Neural progenitor cell (in vitro differentiated cells): ENCODE data around the gene POLR2C. TPM values are rescaled to one million over a fixed set of nuclear protein-coding genes. Genes with fewer than 3 reads are reported as not detected.

Experiments
- DNase-seq: peaks from one replicate; pipeline ENCODE4 v3.0.0-alpha.2; 2016; ENCODE audit warnings: low spot score
- H2AFZ ChIP-seq: fragments of 200-600 bp; sonication (generic); replicated peaks from 2 replicates; pipeline ENCODE4 v1.6.1; 2016; ENCODE audit warnings: antibody characterized with exemption
- H3F3A ChIP-seq: fragments of 200-600 bp; sonication (generic); 2 replicates; pipeline ENCODE4 v1.6.1; 2016; ENCODE audit warnings: antibody characterized with exemption, low read depth
- H3K27ac ChIP-seq: fragments of 200-600 bp; sonication (generic); 2 replicates; pipeline ENCODE4 v1.5.1; 2016; ENCODE audit warnings: mild to moderate bottlenecking
- H3K27me3 ChIP-seq: fragments of 200-600 bp; sonication (generic); 2 replicates; pipeline ENCODE4 v1.6.1; 2016; ENCODE audit warnings: mild to moderate bottlenecking, moderate library complexity
- H3K36me3 ChIP-seq: fragments of 200-600 bp; sonication (generic); 2 replicates; pipeline ENCODE4 v1.5.1; 2016
- H3K4me1 ChIP-seq: fragments of 200-600 bp; sonication (generic); 2 replicates; pipeline ENCODE4 v1.6.1; 2016; ENCODE audit warnings: mixed run types
- H3K4me2 ChIP-seq: fragments of 200-600 bp; sonication (generic); 2 replicates; pipeline ENCODE4 v1.6.1; 2016
- H3K4me3 ChIP-seq: fragments of 200-600 bp; sonication (generic); 2 replicates; pipeline ENCODE4 v1.5.1; 2016
- H3K79me2 ChIP-seq: fragments of 200-600 bp; sonication (generic); 2 replicates; pipeline ENCODE4 v1.6.1; 2016; ENCODE audit warnings: low read depth
- H3K9ac ChIP-seq: fragments of 200-600 bp; sonication (generic); 2 replicates; pipeline ENCODE4 v1.6.1; 2016
- H3K9me3 ChIP-seq: fragments of 200-600 bp; sonication (generic); 2 replicates; pipeline ENCODE4 v1.5.1; 2016; ENCODE audit warnings: low read depth
- H4K20me1 ChIP-seq: fragments of 200-600 bp; sonication (generic); 2 replicates; pipeline ENCODE4 v1.6.1; 2016; ENCODE audit warnings: low read depth
- H3K27ac Mint-ChIP-seq: 3 replicates; pipeline ENCODE4 v1.8.0; 2021; ENCODE audit warnings: mixed read lengths
- H3K27me3 Mint-ChIP-seq: 2 replicates; pipeline ENCODE4 v1.8.0; 2022; ENCODE audit warnings: low read depth, mild to moderate bottlenecking, inconsistent platforms, moderate library complexity, mixed read lengths; ENCODE audit not compliant: insufficient read depth
- H3K36me3 Mint-ChIP-seq: 3 replicates; pipeline ENCODE4 v1.8.0; 2021; ENCODE audit warnings: mixed read lengths
- H3K4me1 Mint-ChIP-seq: 3 replicates; pipeline ENCODE4 v1.8.0; 2021; ENCODE audit warnings: mixed read lengths
- H3K4me3 Mint-ChIP-seq: 3 replicates; pipeline ENCODE4 v1.8.0; 2021; ENCODE audit warnings: mild to moderate bottlenecking, moderate library complexity, mixed read lengths
- H3K9me3 Mint-ChIP-seq: 3 replicates; pipeline ENCODE4 v1.8.0; 2020; ENCODE audit warnings: mixed read lengths
- CTCF ChIP-seq: fragments of 200-600 bp; sonication (generic); IDR thresholded peaks from 2 replicates; pipeline ENCODE4 v1.5.1; 2017; ENCODE audit warnings: antibody characterized with exemption, mild to moderate bottlenecking
- EZH2 ChIP-seq: fragments of 200-600 bp; sonication (generic); IDR thresholded peaks from 2 replicates; pipeline ENCODE4 v1.6.1; 2017; ENCODE audit warnings: antibody characterized with exemption, mild to moderate bottlenecking, moderate library complexity
- EZH2phosphoT487 ChIP-seq: fragments of 200-600 bp; sonication (generic); IDR thresholded peaks from 2 replicates; pipeline ENCODE4 v1.6.1; 2017; ENCODE audit warnings: antibody characterized with exemption
- total RNA-seq: library from RNA; depleted of rRNA; stranded (reverse); fragments of >200 nt; gene quantifications from 2 replicates; pipeline ENCODE4 v1.2.3, GENCODE V29; 2015; ENCODE audit warnings: low replicate concordance

POLR2C gene
- total RNA-seq, 1 donor from 2014 or later = 58.4 TPM

GRCh38 chr16:57470711-57471110, 8.2 kb downstream of the POLR2C start:
- Histone ChIP-seq H3F3A (peaks cover 13% of the 10 kb centered on the region), H3K9me3 (no peaks in the 10 kb centered on the region), H3K9ac (no peak overlapping the region), H4K20me1 (peaks cover 24% of the 10 kb centered on the region), H2AFZ (no peak overlapping the region), H3K4me1 (peaks cover 4% of the 10 kb centered on the region), H3K27me3 (no peaks in the 10 kb centered on the region), H3K4me3 (no peak overlapping the region), H3K36me3 (no peaks in the 10 kb centered on the region), H3K79me2 (no peaks in the 10 kb centered on the region), H3K27ac (no peak overlapping the region), H3K4me2 (no peak overlapping the region)
- no peak for DNase-seq
- H3K4me1 Mint-ChIP-seq = peaks cover 4% of the 10 kb centered on the region
- no peak overlapping the region for H3K27ac Mint-ChIP-seq
- H3K36me3 Mint-ChIP-seq = peaks cover 25% of the 10 kb centered on the region
- H3K4me3 Mint-ChIP-seq = no peak overlapping the region
- TF ChIP-seq EZH2 (no peak), CTCF (no peak), EZH2phosphoT487 (no peak)
- no peaks in the 10 kb centered on the region for H3K9me3 Mint-ChIP-seq
- peaks cover 4% of the 10 kb centered on the region for H3K27me3 Mint-ChIP-seq

GRCh38 chr16:57471209-57471608, 8.7 kb downstream of the POLR2C start:
- H3K4me1 Mint-ChIP-seq = peaks cover 6% of the 10 kb centered on the region
- Histone ChIP-seq H3K4me2 (no peak overlapping the region), H3K9me3 (no peaks in the 10 kb centered on the region), H4K20me1 (peaks cover 26% of the 10 kb centered on the region), H3K79me2 (no peaks in the 10 kb centered on the region), H3K4me3 (no peak overlapping the region), H2AFZ (no peak overlapping the region), H3K9ac (no peak overlapping the region), H3F3A (peaks cover 15% of the 10 kb centered on the region), H3K27ac (no peak overlapping the region), H3K4me1 (peaks cover 7% of the 10 kb centered on the region), H3K36me3 (no peaks in the 10 kb centered on the region), H3K27me3 (no peaks in the 10 kb centered on the region)
- peaks cover 4% of the 10 kb centered on the region for H3K27me3 Mint-ChIP-seq
- H3K36me3 Mint-ChIP-seq = peaks cover 20% of the 10 kb centered on the region
- H3K27ac Mint-ChIP-seq = no peak overlapping the region
- TF ChIP-seq CTCF = no peak
- no peak for TF ChIP-seq EZH2phosphoT487
- TF ChIP-seq EZH2 = no peak
- no peaks in the 10 kb centered on the region for H3K9me3 Mint-ChIP-seq
- no peak overlapping the region for H3K4me3 Mint-ChIP-seq
- no peak for DNase-seq

- H3K4me3 Mint-ChIP-seq = peak overlapping the region; percentile 5
Measured at GRCh38 chr16:57471852-57472664, 9.6 kb downstream of the POLR2C start.

More at GRCh38 chr16:57471852-57472664, 9.6 kb downstream of the POLR2C start:
- no peak overlapping the region for H3K4me3 ChIP-seq
- DNase-seq = no peak
- peak overlapping the region; percentile 41 for H3K27ac ChIP-seq
- no peak overlapping the region for H2AFZ ChIP-seq
- H3K27me3 ChIP-seq = no peaks in the 10 kb centered on the region
- H3K9me3 Mint-ChIP-seq = no peaks in the 10 kb centered on the region
- peak overlapping the region; percentile 33 for H3K27ac Mint-ChIP-seq
- peaks cover 20% of the 10 kb centered on the region for H3K36me3 Mint-ChIP-seq
- peaks cover 4% of the 10 kb centered on the region for H3K27me3 Mint-ChIP-seq
- no peaks in the 10 kb centered on the region for H3K79me2 ChIP-seq
- TF ChIP-seq EZH2 (no peak), CTCF (no peak), EZH2phosphoT487 (no peak)
- H3K9ac ChIP-seq = no peak overlapping the region
- peaks cover 21% of the 10 kb centered on the region for H3F3A ChIP-seq
- peaks cover 31% of the 10 kb centered on the region for H4K20me1 ChIP-seq
- no peaks in the 10 kb centered on the region for H3K36me3 ChIP-seq
- no peak overlapping the region for H3K4me2 ChIP-seq
- peaks cover 8% of the 10 kb centered on the region for H3K4me1 Mint-ChIP-seq
- H3K9me3 ChIP-seq = no peaks in the 10 kb centered on the region
- peaks cover 16% of the 10 kb centered on the region for H3K4me1 ChIP-seq
